ENCODE results near the gene SLC39A8.
"Not testable (repeated sequence)": the region's sequence is repeated elsewhere in the genome, so short reads cannot be mapped to it uniquely, and the experiment has no call there.

SLC39A8 gene

GRCh38 chr4:102298716-102299115 is 46.6 kb downstream of the SLC39A8 start:
- DNase-seq = no peak

DNA sequence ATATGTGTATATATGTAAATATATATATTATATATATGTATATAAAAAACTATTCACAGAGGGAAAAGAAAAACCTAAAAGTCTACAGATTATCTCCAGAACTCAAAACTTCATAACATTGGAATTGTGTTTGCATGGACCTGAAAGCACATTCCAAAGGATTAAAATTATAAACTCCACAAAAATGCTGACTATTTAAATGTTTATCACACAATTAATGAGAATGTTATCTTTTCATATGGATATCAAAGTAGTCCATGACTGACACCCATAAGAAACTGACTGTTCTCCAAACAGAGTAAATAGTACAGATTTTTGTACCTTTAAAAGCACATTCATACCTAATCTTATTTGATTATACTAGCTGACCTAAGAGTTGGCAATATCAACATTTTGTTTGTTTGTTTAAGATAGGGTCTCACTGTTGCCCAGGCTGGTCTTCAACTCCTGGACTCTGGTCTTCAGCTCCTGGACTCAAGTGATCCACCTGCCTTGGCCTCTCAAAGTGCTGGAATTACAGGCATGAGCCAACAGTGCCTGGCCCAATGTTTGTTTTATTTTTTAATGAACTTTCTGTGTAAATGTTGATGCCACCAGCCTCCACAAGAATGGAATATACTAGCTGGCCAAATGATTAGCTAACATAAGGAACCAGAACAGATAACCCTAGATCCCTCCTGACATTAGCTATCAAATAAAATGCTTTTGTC is 50.0 kb downstream of the SLC39A8 start:
- DNase-seq = no peak

DNA sequence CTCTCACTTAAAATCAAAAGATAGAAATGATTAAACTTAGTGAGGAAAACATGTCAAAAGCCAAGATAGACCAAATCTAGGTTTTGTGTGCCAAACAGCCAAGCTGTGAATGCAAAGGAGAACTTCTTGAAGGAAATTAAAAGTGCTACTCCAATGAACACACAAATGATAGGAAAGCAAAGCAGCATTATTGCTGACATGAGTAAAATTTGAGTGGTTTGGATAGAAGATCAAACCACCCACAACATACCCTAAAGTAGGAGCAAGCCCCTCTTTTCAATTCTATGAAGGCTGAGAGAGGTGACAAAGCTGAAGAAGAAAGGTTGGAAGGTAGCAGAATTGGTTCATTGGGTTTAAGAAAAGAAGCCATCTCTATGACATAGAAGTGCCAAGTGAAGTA is 56.8 kb downstream of the SLC39A8 start:
- DNase-seq = no peak

DNA sequence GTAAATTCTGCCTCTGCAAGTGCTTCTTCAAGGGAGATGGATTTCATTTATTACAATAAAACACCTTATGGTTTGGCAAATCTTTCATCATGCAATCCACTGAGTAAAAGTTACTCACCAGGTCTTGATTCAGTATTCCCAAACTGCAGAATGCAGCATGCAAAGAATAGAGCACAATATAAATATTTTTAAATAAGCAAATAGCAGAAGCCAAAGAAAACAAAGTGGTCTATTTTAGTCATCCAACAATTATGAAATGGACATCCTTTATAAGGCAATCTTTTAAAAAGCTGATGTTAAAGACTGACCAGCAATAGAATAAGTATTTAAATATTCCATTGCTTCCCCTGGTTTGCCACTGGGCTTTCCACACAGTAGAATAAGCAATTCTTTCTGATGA is 59.5 kb downstream of the SLC39A8 start:
- no peak for DNase-seq

- no peak for DNase-seq
Observed at GRCh38 chr4:102281171-102281839, 64.0 kb downstream of the SLC39A8 start.

GRCh38 chr4:102273317-102273716 is 72.0 kb downstream of the SLC39A8 start:
- not testable (repeated sequence) for DNase-seq

DNA sequence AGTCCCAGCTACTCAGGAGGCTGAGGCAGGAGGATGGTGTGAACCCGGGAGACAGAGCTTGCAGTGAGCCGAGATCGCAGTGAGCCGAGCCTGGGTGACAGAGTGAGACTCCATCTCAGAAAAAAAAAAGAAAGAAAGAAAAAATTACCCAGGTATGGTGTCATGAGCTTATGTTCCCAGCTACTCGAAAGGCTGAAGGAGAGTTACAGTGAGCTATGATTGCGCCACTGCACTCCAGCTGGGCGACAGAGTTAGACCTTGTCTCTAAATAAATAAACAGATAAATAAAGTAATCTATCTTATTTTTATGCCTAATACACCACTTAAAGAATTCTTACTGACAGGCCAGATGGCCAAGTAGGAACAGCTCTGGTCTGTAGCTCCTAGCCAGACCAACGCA is 73.0 kb downstream of the SLC39A8 start:
- no peak for DNase-seq

GRCh38 chr4:102268355-102268754 is 76.9 kb downstream of the SLC39A8 start:
- DNase-seq = no peak

DNA sequence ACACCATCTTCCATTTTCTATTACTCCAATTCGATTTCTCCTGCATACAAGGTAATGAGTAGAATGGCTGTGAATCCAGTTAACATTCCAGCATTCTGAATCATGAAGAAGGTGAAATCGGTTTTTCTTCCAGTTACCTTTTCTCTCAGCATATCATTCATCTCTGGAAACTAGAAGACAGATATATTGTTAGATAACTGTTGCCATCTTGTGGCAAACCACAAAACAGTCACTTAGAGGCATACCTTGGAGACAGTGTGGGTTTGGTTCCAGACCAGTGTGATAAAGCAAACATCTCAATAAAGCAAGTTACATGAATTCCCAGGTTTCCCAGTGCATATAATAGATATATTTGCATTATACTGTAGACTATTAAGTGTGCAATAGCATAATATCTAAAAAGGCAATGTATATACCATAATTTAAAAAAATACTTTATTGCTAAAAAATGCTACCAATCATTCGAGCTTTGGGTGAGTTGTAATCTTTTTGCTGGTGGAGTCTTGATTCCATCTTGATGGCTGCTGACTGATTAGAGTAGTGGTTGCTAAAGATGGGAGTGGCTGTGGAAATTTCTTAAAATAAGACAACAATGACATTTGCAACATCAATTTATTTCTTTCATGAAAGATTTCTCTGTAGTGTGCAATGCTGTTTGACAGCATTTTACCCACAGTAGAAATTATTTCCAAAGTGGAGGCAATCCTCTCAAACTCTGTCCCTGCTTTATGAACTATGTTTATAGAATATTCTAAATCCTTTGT is 82.1 kb downstream of the SLC39A8 start:
- peak; percentile 33 to 56 for DNase-seq

DNA sequence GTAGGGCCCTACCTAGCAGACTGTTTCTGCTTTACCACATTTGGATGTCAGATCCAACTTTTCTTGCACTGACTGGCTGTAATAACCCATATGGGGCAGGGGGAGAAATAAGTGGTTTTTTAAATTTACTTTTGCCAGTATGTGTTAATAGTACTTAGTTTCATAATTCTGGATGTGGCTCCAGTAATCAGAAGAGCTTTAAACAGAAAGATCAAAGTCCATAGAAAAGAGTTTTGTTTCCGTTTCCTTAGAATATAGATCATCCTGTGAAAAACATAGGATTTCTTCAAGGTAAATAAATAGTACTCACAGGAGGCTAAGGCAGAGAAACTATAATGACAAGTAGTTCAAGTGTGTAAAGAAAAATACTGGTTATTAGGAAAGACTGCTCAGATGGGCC is 85.6 kb downstream of the SLC39A8 start:
- no peak for DNase-seq

- DNase-seq = no peak
Observed at GRCh38 chr4:102259081-102259480, 86.2 kb downstream of the SLC39A8 start.

DNA sequence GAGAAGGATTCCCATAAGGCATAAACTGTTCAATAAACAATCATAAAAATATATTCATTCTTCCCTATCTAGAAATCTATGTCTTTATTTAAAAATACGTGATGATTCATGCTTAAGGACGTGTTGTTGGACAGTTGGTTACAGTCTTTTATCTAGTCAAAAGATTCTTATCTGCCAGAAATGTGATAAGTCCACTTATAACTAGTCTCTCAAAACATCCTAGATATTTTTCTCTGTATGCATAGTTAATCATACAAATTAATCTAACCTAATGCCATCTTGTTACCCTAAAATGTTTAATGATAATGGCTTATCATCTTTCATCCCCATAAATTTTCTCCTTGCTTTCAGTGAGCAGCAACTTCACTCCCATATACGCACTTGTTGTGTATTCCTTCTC is 89.0 kb downstream of the SLC39A8 start:
- DNase-seq = no peak

- DNase-seq = no peak
Observed at GRCh38 chr4:102253860-102254259, 91.4 kb downstream of the SLC39A8 start.

DNA sequence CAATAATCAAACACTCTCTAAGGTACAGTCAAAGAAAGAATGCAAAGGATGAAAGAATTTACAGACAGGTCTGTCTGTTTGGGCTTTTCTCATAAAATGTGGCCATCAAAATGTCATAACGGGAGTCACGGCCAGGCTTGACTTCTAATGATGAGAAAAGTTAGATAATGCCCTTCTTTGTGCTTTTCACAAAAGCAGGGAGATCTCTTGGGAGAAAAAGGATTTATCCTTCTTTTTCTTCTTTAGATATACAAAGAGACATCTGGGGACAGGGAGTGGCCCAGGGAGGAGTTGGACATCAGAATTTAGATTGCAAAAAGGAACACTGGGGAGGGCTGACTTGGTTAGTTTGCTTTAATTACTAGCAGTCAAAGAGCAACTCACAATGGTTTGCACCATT is 93.1 kb downstream of the SLC39A8 start:
- DNase-seq = no peak

DNA sequence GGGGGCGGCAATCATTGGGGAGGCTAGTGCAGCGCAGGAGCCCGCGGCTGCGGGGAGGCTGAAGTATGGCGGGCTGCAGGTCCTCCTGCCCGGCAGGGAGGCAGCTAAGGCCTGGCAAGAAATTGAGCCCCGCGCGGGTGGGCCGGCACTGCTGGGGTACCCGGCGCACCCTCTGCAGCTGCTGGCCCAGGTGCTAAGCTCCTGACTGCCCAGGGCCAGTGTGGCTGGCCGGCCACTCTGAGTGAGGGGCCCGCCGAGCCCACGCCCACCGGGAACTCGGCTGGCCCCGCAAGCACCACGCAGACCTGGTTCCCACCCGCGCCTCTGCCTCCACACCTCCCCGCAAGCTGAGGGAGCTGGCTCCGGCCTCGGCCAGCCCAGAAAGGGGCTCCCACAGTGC is 94.9 kb downstream of the SLC39A8 start:
- no peak for DNase-seq

- no peak for DNase-seq
Observed at GRCh38 chr4:102247041-102247440, 98.2 kb downstream of the SLC39A8 start.

DNA sequence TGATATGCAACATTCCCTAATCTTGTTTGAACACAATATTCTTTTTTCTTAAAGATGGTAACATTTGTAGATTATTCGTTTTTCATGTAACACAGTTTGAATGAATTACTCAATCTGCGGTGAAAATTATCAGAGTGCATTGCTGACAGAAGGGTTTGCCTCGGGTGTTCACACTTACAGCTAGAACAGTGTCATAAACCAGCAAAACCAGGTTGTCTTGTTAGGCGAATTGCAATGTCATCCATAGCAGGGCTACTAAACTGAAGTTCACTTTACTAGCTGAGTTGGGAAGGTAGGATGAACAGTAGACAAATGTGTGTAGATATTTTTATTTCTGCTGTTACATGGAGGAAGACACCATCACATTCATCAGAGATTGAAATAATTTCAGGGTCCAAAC is 98.9 kb downstream of the SLC39A8 start:
- no peak for DNase-seq

DNA sequence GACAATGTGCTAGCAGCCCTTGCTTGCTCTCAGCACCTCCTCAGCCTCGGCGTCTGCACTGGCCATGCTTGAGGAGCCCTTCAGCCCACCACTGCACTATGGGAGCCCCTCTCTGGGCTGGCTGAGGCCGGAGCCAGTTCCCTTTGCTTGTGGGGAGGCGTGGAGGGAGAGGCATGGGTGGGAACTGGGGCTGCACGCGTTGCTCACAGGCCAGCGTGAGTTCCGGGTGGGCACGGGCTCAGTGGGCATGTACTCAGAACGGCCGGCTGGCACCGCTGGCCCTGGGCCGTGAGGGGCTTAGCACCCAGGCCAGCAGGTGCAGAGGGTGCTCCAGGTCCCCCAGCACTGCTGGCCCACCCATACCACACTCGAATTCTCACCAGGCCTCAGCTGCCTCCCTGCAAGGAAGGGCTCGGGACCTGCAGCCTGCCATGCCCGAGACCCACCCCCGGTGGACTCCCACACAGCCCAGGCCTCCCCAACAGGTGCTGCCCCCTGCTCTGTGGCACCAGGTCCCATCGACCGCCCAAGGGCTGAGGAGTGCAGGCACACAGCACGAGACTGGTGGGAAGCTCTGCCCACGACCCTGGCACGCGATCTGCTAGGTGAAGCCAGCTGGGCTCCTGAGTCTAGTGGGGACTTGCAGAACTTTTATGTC is 100.3 kb downstream of the SLC39A8 start:
- no peak for DNase-seq

DNA sequence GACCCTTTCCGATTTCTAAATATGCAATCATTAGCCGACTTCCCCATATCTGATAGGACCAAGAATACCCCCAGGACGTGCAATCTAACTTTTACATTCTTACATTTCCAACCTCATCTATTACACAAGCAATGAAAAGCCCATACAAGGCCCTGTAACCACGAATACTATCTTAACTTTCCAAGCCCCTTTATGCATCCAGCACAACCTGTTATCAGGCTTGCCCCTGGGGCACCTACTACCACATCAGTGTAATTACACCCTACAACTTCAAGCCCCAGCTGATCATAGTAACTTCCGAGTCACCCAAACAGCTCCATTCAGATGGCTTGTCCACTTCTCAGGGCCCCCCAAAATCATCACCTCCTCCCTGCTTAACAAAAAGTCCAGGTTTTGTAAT is 102.0 kb downstream of the SLC39A8 start:
- DNase-seq = not testable (repeated sequence)

DNA sequence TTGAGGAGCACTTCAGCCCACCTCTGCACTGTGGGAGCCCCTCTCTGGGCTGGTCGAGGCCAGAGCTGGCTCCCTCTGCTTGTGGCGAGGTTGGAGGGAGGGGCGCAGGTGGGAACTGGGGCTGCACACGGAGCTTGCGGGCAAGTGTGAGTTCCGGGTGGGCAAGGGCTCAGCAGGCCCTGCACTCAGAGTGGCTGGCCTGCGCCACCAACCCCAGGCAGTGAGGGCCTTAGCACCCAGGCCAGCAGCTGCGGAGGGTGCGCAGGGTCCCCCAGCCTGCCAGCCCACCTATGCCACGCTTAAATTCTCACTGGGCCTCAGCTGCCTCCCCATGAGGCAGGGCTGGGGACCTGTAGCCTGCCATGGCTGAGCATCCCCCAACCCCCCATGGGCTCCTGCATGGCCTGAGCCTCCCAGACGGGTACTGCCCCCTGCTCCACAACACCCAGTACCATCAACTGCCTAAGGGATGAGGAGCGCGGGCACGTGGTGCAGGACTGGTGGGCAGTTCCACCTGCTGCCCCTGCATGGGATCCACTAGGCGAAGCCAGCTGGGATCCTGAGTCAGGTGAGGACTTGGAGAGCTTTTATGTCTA is 110.9 kb downstream of the SLC39A8 start:
- DNase-seq = no peak

DNA sequence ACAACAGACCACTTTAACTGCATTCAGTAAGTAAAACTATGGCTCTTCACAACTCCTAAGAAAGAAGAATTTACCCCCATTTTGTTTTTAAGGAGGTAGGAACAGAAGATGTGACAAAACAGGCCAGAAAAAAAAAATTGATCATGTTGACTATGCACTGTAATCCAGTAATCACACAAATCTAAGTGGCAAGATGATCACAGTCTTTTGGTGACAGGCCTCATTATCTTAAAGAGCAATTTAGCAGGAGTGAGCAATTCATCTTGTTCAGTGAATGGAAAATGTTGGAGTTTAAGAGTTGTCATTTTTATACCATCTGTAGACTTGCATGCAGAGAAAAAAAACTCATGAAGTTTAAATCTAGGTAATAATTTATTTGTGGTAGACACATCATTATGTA is 115.1 kb downstream of the SLC39A8 start:
- DNase-seq = no peak

- no peak for DNase-seq
Observed at GRCh38 chr4:102227388-102227787, 117.9 kb downstream of the SLC39A8 start.

DNA sequence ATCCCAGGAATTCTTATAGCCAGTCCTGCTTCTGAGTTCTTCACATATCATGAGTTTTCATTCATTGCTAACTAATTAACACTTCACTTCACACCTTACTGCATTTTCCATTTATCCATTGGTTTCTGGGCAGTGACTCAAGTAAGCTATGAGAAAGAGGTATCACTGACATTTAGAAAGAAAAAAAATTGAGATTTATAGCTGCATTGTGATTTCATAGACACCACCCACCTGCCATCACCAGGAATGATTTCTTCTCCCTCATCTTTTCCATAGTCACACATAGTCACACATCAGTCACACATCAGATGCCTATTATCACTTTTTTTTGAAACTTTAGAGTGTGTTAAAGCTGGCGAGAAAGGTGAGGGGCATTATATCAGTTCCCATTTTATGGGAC is 121.8 kb downstream of the SLC39A8 start:
- DNase-seq = no peak
